ENCODE measurements around the gene PRICKLE4. TPM values are rescaled to one million over a fixed set of nuclear protein-coding genes. Genes with fewer than 3 reads are reported as not detected.
A peak's percentile ranks its signal among the peaks of the same experiment; 100 is the strongest.

Gene PRICKLE4
- total RNA-seq, 1 donor from 2014 or later = not detected

DNA sequence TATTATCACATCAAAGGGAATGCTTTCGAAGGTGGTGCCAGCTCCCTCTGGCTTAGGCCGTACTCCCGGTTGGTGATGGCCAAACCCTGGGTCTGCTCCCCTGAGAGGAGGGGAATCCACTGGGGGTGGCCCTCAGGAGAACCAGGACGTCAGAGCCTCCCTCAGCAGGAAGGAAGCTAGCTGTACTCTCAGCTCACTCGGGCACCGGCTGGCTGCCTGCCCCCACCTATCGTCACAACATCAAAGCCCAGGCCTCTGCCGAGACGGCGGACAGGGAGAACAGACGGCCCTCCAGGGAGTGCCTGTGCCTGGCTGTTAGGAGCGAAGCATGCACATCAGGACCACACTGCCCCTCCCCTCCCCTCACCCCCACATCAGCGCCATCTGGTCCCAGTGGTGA is 24.2 kb upstream of the PRICKLE4 start:
- H3K27ac ChIP-seq = no peak overlapping the region
- DNase-seq (ENCODE audit: low spot score) = no peak
- H3K9ac ChIP-seq = no peak overlapping the region
- H3K4me3 ChIP-seq = no peak overlapping the region
- no peak for TF ChIP-seq EZH2 (IDR thresholded peaks at IDR 0.05)
- peaks cover 10% of the 10 kb centered on the region for H3K27me3 Mint-ChIP-seq (ENCODE audit: insufficient read depth, low read depth)
- no peaks in the 10 kb centered on the region for H3K4me1 ChIP-seq
- H3K4me1 Mint-ChIP-seq = no peaks in the 10 kb centered on the region
- no peaks in the 10 kb centered on the region for H3K9me3 Mint-ChIP-seq
- H3K27me3 ChIP-seq = no peaks in the 10 kb centered on the region
- no peak overlapping the region for H3K27ac Mint-ChIP-seq
- H3K36me3 Mint-ChIP-seq = no peaks in the 10 kb centered on the region
- H3K4me3 Mint-ChIP-seq = no peak overlapping the region
- H3F3A ChIP-seq (ENCODE audit: low read depth) = no peaks in the 10 kb centered on the region
- H3K79me2 ChIP-seq (ENCODE audit: low read depth) = no peaks in the 10 kb centered on the region
- no peak overlapping the region for H2AFZ ChIP-seq (replicated peaks)
- no peaks in the 10 kb centered on the region for H4K20me1 ChIP-seq (ENCODE audit: low read depth)
- H3K4me2 ChIP-seq = no peak overlapping the region
- no peaks in the 10 kb centered on the region for H3K36me3 ChIP-seq
- no peaks in the 10 kb centered on the region for H3K9me3 ChIP-seq (ENCODE audit: low read depth)

DNA sequence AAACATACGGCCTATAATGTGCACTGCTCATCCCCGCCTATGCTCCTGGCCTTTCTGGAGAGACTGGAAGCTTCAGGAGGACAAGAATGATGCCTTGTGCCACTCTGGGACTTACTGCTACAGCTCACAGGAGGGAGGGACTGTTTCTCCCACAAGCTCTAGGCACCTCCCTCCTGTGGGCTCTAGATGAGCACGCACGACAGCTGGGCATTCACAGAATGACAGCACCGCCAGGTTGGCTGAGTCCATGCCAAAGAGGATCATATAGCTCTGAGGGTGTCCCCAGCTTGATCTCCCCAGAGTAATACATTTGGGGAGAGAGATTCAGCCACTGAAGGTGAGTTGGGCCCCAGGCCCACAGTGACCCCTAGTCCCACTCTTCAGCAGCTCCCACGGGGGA is 23.3 kb upstream of the PRICKLE4 start:
- Histone ChIP-seq H3K9me3 (ENCODE audit: low read depth) (no peaks in the 10 kb centered on the region), H3K4me3 (no peak overlapping the region), H3K27me3 (no peaks in the 10 kb centered on the region), H3K4me1 (no peaks in the 10 kb centered on the region), H3K9ac (no peak overlapping the region), H3F3A (ENCODE audit: low read depth) (no peaks in the 10 kb centered on the region), H3K4me2 (no peak overlapping the region), H3K79me2 (ENCODE audit: low read depth) (no peaks in the 10 kb centered on the region), H4K20me1 (ENCODE audit: low read depth) (no peaks in the 10 kb centered on the region), H3K36me3 (no peaks in the 10 kb centered on the region), H3K27ac (no peak overlapping the region), H2AFZ (replicated peaks) (no peak overlapping the region)
- Mint-ChIP-seq H3K27ac (no peak overlapping the region), H3K27me3 (ENCODE audit: insufficient read depth, low read depth) (peaks cover 10% of the 10 kb centered on the region), H3K4me1 (no peaks in the 10 kb centered on the region), H3K36me3 (no peaks in the 10 kb centered on the region), H3K4me3 (no peak overlapping the region), H3K9me3 (no peaks in the 10 kb centered on the region)
- TF ChIP-seq CTCF (IDR thresholded peaks at IDR 0.05) (no peak), EZH2 (IDR thresholded peaks at IDR 0.05) (no peak), EZH2phosphoT487 (IDR thresholded peaks at IDR 0.05) (no peak)
- DNase-seq (ENCODE audit: low spot score) = no peak

- TF ChIP-seq EZH2phosphoT487 (IDR thresholded peaks at IDR 0.05) (no peak), EZH2 (IDR thresholded peaks at IDR 0.05) (no peak), CTCF (IDR thresholded peaks at IDR 0.05) (no peak)
- no peaks in the 10 kb centered on the region for H3K9me3 ChIP-seq (ENCODE audit: low read depth)
- H4K20me1 ChIP-seq (ENCODE audit: low read depth) = no peaks in the 10 kb centered on the region
- no peak overlapping the region for H3K27ac ChIP-seq
- H3K9me3 Mint-ChIP-seq = no peaks in the 10 kb centered on the region
- H3K4me3 ChIP-seq = no peak overlapping the region
- no peak overlapping the region for H3K4me2 ChIP-seq
- H3K36me3 ChIP-seq = no peaks in the 10 kb centered on the region
- H3K27ac Mint-ChIP-seq = peak overlapping the region; percentile 64
- H3K36me3 Mint-ChIP-seq = no peaks in the 10 kb centered on the region
- no peak for DNase-seq (ENCODE audit: low spot score)
- H3K27me3 ChIP-seq = no peaks in the 10 kb centered on the region
- no peaks in the 10 kb centered on the region for H3K79me2 ChIP-seq (ENCODE audit: low read depth)
- no peak overlapping the region for H3K4me3 Mint-ChIP-seq
- H3F3A ChIP-seq (ENCODE audit: low read depth) = no peaks in the 10 kb centered on the region
- no peaks in the 10 kb centered on the region for H3K4me1 Mint-ChIP-seq
- H3K9ac ChIP-seq = no peak overlapping the region
- H3K27me3 Mint-ChIP-seq (ENCODE audit: insufficient read depth, low read depth) = peaks cover 10% of the 10 kb centered on the region
- H2AFZ ChIP-seq (replicated peaks) = no peak overlapping the region
- no peaks in the 10 kb centered on the region for H3K4me1 ChIP-seq
Observed at GRCh38 chr6:41757931-41758640, 22.5 kb upstream of the PRICKLE4 start.

GRCh38 chr6:41758641-41759035 is 21.9 kb upstream of the PRICKLE4 start:
- H3K4me3 ChIP-seq = no peak overlapping the region
- no peaks in the 10 kb centered on the region for H3K79me2 ChIP-seq (ENCODE audit: low read depth)
- H3K9me3 Mint-ChIP-seq = no peaks in the 10 kb centered on the region
- H3K9me3 ChIP-seq (ENCODE audit: low read depth) = no peaks in the 10 kb centered on the region
- H3K27ac ChIP-seq = no peak overlapping the region
- no peak for DNase-seq (ENCODE audit: low spot score)
- TF ChIP-seq CTCF (IDR thresholded peaks at IDR 0.05) = no peak
- no peaks in the 10 kb centered on the region for H3K4me1 Mint-ChIP-seq
- no peak overlapping the region for H3K4me3 Mint-ChIP-seq
- H3F3A ChIP-seq (ENCODE audit: low read depth) = no peaks in the 10 kb centered on the region
- peak overlapping the region; percentile 29 for H3K27ac Mint-ChIP-seq
- H3K27me3 Mint-ChIP-seq (ENCODE audit: insufficient read depth, low read depth) = peaks cover 10% of the 10 kb centered on the region
- no peaks in the 10 kb centered on the region for H3K4me1 ChIP-seq
- H3K9ac ChIP-seq = no peak overlapping the region
- H4K20me1 ChIP-seq (ENCODE audit: low read depth) = no peaks in the 10 kb centered on the region
- no peaks in the 10 kb centered on the region for H3K36me3 ChIP-seq
- no peak overlapping the region for H2AFZ ChIP-seq (replicated peaks)
- H3K36me3 Mint-ChIP-seq = no peaks in the 10 kb centered on the region
- no peak overlapping the region for H3K4me2 ChIP-seq
- no peaks in the 10 kb centered on the region for H3K27me3 ChIP-seq

All from neural progenitor cell (in vitro differentiated cells).